Measurements from ENCODE around the gene SLC9A4.

SLC9A4 gene

GRCh38 chr2:102492006-102492405 is 19.0 kb downstream of the SLC9A4 start:
- TF ChIP-seq EZH2phosphoT487 (IDR thresholded peaks at IDR 0.05; ENCODE audit: borderline replicate concordance, low read length) (no peak), CTCF (IDR thresholded peaks at IDR 0.05; ENCODE audit: low read depth, low read length, poor library complexity, severe bottlenecking) (no peak)
- no peaks in the 10 kb centered on the region for H3K36me3 ChIP-seq (ENCODE audit: control insufficient read depth, low read length)
- H3K4me2 ChIP-seq (ENCODE audit: low read length) = no peak overlapping the region
- no peaks in the 10 kb centered on the region for H4K20me1 ChIP-seq (ENCODE audit: control insufficient read depth, insufficient read depth, low read depth, low read length)
- H3K9me2 ChIP-seq (replicated peaks; ENCODE audit: control insufficient read depth, low read length) = no peaks in the 10 kb centered on the region
- no peak overlapping the region for H3K4me3 ChIP-seq (ENCODE audit: low read length)
- no peaks in the 10 kb centered on the region for H3K4me1 ChIP-seq (ENCODE audit: control insufficient read depth, low read length)
- H3K79me2 ChIP-seq (ENCODE audit: control insufficient read depth, low read length) = no peaks in the 10 kb centered on the region
- no peaks in the 10 kb centered on the region for H3K27me3 ChIP-seq (ENCODE audit: control insufficient read depth, low read length)
- no peak overlapping the region for H3K27ac ChIP-seq (ENCODE audit: low read depth, low read length)
- H3F3A ChIP-seq (ENCODE audit: control insufficient read depth, insufficient read depth) = no peaks in the 10 kb centered on the region
- peaks cover 5% of the 10 kb centered on the region; the same call in 1 of the 2 replicates for H3K9me3 ChIP-seq (ENCODE audit: control insufficient read depth, insufficient read depth, low read length)

- Histone ChIP-seq H3K36me3 (ENCODE audit: control insufficient read depth, low read length) (no peaks in the 10 kb centered on the region), H3K4me3 (ENCODE audit: low read length) (no peak overlapping the region), H3F3A (ENCODE audit: control insufficient read depth, insufficient read depth) (no peaks in the 10 kb centered on the region), H3K27me3 (ENCODE audit: control insufficient read depth, low read length) (no peaks in the 10 kb centered on the region), H3K4me2 (ENCODE audit: low read length) (no peak overlapping the region), H3K79me2 (ENCODE audit: control insufficient read depth, low read length) (no peaks in the 10 kb centered on the region), H4K20me1 (ENCODE audit: control insufficient read depth, insufficient read depth, low read depth, low read length) (no peaks in the 10 kb centered on the region), H3K27ac (ENCODE audit: low read depth, low read length) (no peak overlapping the region), H3K9me3 (ENCODE audit: control insufficient read depth, insufficient read depth, low read length) (peaks cover 5% of the 10 kb centered on the region; the same call in 1 of the 2 replicates), H3K9me2 (replicated peaks; ENCODE audit: control insufficient read depth, low read length) (no peaks in the 10 kb centered on the region), H3K4me1 (ENCODE audit: control insufficient read depth, low read length) (no peaks in the 10 kb centered on the region)
- TF ChIP-seq EZH2phosphoT487 (IDR thresholded peaks at IDR 0.05; ENCODE audit: borderline replicate concordance, low read length) = no peak
- TF ChIP-seq CTCF (IDR thresholded peaks at IDR 0.05; ENCODE audit: low read depth, low read length, poor library complexity, severe bottlenecking) = no peak
These were observed 21.5 kb downstream of the SLC9A4 start for GRCh38 chr2:102494570-102494969.

- no peak overlapping the region for H3K4me2 ChIP-seq (ENCODE audit: low read length)
- no peaks in the 10 kb centered on the region for H4K20me1 ChIP-seq (ENCODE audit: control insufficient read depth, insufficient read depth, low read depth, low read length)
- H3K27me3 ChIP-seq (ENCODE audit: control insufficient read depth, low read length) = no peaks in the 10 kb centered on the region
- no peak overlapping the region for H3K4me3 ChIP-seq (ENCODE audit: low read length)
- no peaks in the 10 kb centered on the region for H3K36me3 ChIP-seq (ENCODE audit: control insufficient read depth, low read length)
- H3F3A ChIP-seq (ENCODE audit: control insufficient read depth, insufficient read depth) = no peaks in the 10 kb centered on the region
- no peaks in the 10 kb centered on the region for H3K9me2 ChIP-seq (replicated peaks; ENCODE audit: control insufficient read depth, low read length)
- H3K27ac ChIP-seq (ENCODE audit: low read depth, low read length) = no peak overlapping the region
- no peaks in the 10 kb centered on the region for H3K79me2 ChIP-seq (ENCODE audit: control insufficient read depth, low read length)
- H3K9me3 ChIP-seq (ENCODE audit: control insufficient read depth, insufficient read depth, low read length) = 0 out of 2 replicates have a peak, but pooled peaks cover 5% of the 10 kb centered on the region
- no peak for TF ChIP-seq CTCF (IDR thresholded peaks at IDR 0.05; ENCODE audit: low read depth, low read length, poor library complexity, severe bottlenecking)
- TF ChIP-seq EZH2phosphoT487 (IDR thresholded peaks at IDR 0.05; ENCODE audit: borderline replicate concordance, low read length) = no peak
- H3K4me1 ChIP-seq (ENCODE audit: control insufficient read depth, low read length) = no peaks in the 10 kb centered on the region
These were observed 25.4 kb downstream of the SLC9A4 start for GRCh38 chr2:102498414-102498813.
